Activated B cell treated with CpG ODN at 0.5 μM for 24 hours (primary cell): ENCODE data around the gene BAIAP2L1. TPM values are rescaled to one million over a fixed set of nuclear protein-coding genes. Genes with fewer than 3 reads are reported as not detected.

Source experiments
- ATAC-seq: fragments of 200-7000 bp; cut with Tn5 transposase; one replicate; pipeline ENCODE4 v1.10.0; 2021; ENCODE audit warnings: low read depth, mild to moderate bottlenecking, moderate library complexity
- CTCF ChIA-PET: fragments of 350-600 bp; sonication (Branson Sonifier 250); formaldehyde crosslinking; loops from one replicate; lab custom pipeline; 2021; ENCODE audit warnings: antibody characterized with exemption; lab: Charles Lee
- POLR2A ChIA-PET: fragments of 350-600 bp; sonication (Branson Sonifier 250); formaldehyde crosslinking; loops from one replicate; lab custom pipeline; 2021; ENCODE audit warnings: antibody characterized with exemption; lab: Charles Lee
- DNase-seq: peaks from one replicate; pipeline ENCODE4 v3.0.0; 2022
- H3K27ac Mint-ChIP-seq: one replicate; pipeline ENCODE4 v1.8.0; 2020; ENCODE audit warnings: mixed read lengths
- H3K27me3 Mint-ChIP-seq: one replicate; pipeline ENCODE4 v1.8.0; 2021; ENCODE audit warnings: mixed read lengths
- H3K36me3 Mint-ChIP-seq: one replicate; pipeline ENCODE4 v1.8.0; 2021; ENCODE audit warnings: low read depth, mixed read lengths
- H3K4me1 Mint-ChIP-seq: one replicate; pipeline ENCODE4 v1.8.0; 2021; ENCODE audit warnings: mixed read lengths
- H3K4me3 Mint-ChIP-seq: one replicate; pipeline ENCODE4 v1.8.0; 2020; ENCODE audit warnings: mild to moderate bottlenecking, mixed read lengths
- H3K9me3 Mint-ChIP-seq: one replicate; pipeline ENCODE4 v1.8.0; 2020; ENCODE audit warnings: mixed read lengths
- CTCF ChIP-seq: fragments of 200-600 bp; IDR thresholded peaks from one replicate; pipeline ENCODE4 v1.8.0; 2022; ENCODE audit warnings: antibody characterized with exemption, mild to moderate bottlenecking
- intact Hi-C: fragments of 100-400 bp; cut with micrococcal nuclease; formaldehyde crosslinking; loops from one replicate; pipeline ENCODE4 v1.15.1; 2024
- total RNA-seq: library from RNA; stranded (reverse); gene quantifications from 2 replicates; pipeline ENCODE4 v1.2.3, GENCODE V29; 2022

The BAIAP2L1 gene
- total RNA-seq, 1 donor from 2014 or later: 8.1 TPM

DNA sequence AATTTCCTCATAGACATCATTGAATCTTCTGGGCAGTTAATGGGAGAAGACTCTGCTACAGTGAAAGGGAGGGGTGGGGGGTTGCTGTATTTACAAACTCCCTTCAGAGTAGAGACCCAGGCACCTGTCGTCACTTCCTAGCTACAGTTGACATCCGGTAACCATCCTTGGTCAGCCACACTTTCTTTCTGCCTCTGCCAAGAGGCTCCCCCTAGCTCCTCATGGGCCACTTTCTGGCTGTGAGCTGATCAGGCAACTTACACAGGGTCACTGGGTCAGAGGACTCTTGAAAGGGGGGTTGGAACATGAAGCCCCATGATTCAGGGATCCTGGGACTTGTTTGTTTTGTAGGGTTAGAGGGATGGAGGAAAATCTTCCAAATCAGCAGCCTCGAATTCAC is 150.1 kb downstream of the BAIAP2L1 start:
- intact Hi-C loops: loop anchor here (1.0 to 5.0 kb wide), 6 partner anchors 16 to 1928 kb away; partner anchors contain the start of genes BAIAP2L1 and SLC25A13
- Mint-ChIP-seq H3K9me3 (no peaks in the 10 kb centered on the region), H3K4me3 (peak overlapping the region; percentile 94), H3K27ac (peak overlapping the region; percentile 80), H3K36me3 (peaks cover 20% of the 10 kb centered on the region), H3K4me1 (peaks cover 39% of the 10 kb centered on the region), H3K27me3 (no peaks in the 10 kb centered on the region)
- no peak for TF ChIP-seq CTCF
- ChIA-PET POLR2A (interaction anchor here (1.6 kb wide), 1 partner anchor 48 kb away, joined by 7 read pairs; no protein-coding TSS in a partner anchor), CTCF (interaction anchor here (0.8 kb wide), 1 partner anchor 144 kb away, joined by 3 read pairs; the partner anchor contains the start of gene LMTK2)
- DNase-seq: no peak
- no peak for ATAC-seq

GRCh38 chr7:98249106-98249505 is 151.8 kb downstream of the BAIAP2L1 start:
- ChIA-PET CTCF (no interaction called here), POLR2A (interaction anchor here (0.6 kb wide), 1 partner anchor 24 kb away, joined by 10 read pairs; no protein-coding TSS in a partner anchor)
- intact Hi-C loops: no loop called here
- ATAC-seq (no peak), DNase-seq (no peak)
- Mint-ChIP-seq H3K36me3 (peaks cover 18% of the 10 kb centered on the region), H3K4me1 (peaks cover 39% of the 10 kb centered on the region), H3K9me3 (no peaks in the 10 kb centered on the region), H3K27me3 (no peaks in the 10 kb centered on the region), H3K4me3 (no peak overlapping the region), H3K27ac (peak overlapping the region; percentile 22)
- TF ChIP-seq CTCF: no peak

DNA sequence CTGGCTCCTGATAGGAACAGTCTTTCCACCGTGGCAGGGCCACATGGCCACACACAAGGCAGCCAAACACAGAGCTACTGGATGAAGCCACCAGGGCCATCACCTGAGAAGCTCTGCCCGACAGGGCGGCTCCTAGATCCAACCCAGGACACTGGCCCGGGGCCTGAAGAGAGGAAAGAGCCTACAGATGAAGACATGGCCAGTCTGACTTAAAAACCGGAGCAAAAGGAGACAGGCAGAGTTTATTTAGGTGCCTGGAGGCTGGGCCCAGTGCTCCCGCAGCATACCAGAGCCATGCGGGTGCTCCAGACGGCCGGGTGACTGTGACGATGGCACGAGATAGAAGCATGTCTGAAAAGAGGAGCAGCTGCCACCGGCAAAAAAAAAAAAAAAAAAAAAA is 152.7 kb downstream of the BAIAP2L1 start:
- Mint-ChIP-seq H3K4me1 (peaks cover 37% of the 10 kb centered on the region), H3K36me3 (peaks cover 22% of the 10 kb centered on the region), H3K27ac (no peak overlapping the region), H3K9me3 (no peaks in the 10 kb centered on the region), H3K27me3 (no peaks in the 10 kb centered on the region), H3K4me3 (no peak overlapping the region)
- POLR2A ChIA-PET: no interaction called here
- TF ChIP-seq CTCF: no peak
- CTCF ChIA-PET: no interaction called here
- ATAC-seq (no peak), DNase-seq (no peak)
- intact Hi-C loops: no loop called here

DNA sequence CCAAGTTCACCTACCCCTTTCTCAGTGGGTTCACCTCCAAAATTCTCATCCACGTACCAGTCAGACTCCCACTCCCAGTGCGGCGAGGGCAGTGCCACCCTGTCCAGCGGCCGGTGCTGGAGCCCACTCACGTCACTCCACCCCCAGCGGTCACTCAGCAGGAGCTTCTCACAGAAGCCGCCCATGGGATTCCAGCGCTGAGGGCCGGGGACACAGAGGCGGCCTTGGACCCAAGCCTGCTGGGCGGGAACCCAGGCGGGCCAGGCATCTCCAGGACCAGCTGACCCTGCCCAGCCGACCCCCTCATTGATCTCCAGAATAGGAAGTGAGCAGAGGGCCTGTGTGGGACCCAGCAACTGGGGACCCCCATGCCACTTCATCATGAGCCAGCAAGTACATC is 156.0 kb downstream of the BAIAP2L1 start:
- H3K27ac Mint-ChIP-seq: no peak overlapping the region
- H3K4me3 Mint-ChIP-seq: no peak overlapping the region
- no peak for TF ChIP-seq CTCF
- H3K27me3 Mint-ChIP-seq: no peaks in the 10 kb centered on the region
- H3K4me1 Mint-ChIP-seq: peaks cover 10% of the 10 kb centered on the region
- CTCF ChIA-PET: no interaction called here
- POLR2A ChIA-PET: no interaction called here
- H3K9me3 Mint-ChIP-seq: no peaks in the 10 kb centered on the region
- intact Hi-C loops: no loop called here
- H3K36me3 Mint-ChIP-seq: peaks cover 32% of the 10 kb centered on the region
- ATAC-seq (no peak), DNase-seq (no peak)

DNA sequence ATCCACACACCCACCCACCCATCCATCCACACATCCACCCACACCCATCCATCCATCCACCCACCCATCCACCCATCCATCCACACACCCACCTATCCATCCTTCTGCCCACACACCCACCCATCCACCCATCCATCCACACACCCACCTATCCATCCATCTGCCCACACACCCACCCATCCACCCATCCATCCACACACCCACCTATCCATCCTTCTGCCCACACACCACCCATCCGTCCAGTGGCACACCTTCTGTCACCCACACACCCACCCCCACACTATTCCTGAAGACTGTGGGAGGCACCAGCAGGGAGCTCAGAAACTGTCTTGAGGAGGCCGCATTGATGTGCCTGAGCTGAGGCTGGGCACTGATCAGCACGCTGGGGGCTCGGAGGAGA is 158.0 kb downstream of the BAIAP2L1 start:
- Mint-ChIP-seq H3K4me1 (no peaks in the 10 kb centered on the region), H3K36me3 (peaks cover 43% of the 10 kb centered on the region), H3K27me3 (no peaks in the 10 kb centered on the region), H3K27ac (no peak overlapping the region), H3K9me3 (no peaks in the 10 kb centered on the region), H3K4me3 (no peak overlapping the region)
- POLR2A ChIA-PET: no interaction called here
- TF ChIP-seq CTCF: no peak
- DNase-seq (no peak), ATAC-seq (no peak)
- intact Hi-C loops: no loop called here
- CTCF ChIA-PET: interaction anchor here (1.4 kb wide), 1 partner anchor 221 kb away, joined by 3 read pairs; no protein-coding TSS in a partner anchor
